ENCODE measurements around the gene ATL1.
"Not testable (repeated sequence)": the region's sequence is repeated elsewhere in the genome, so short reads cannot be mapped to it uniquely, and the experiment has no call there.

The ATL1 gene

DNA sequence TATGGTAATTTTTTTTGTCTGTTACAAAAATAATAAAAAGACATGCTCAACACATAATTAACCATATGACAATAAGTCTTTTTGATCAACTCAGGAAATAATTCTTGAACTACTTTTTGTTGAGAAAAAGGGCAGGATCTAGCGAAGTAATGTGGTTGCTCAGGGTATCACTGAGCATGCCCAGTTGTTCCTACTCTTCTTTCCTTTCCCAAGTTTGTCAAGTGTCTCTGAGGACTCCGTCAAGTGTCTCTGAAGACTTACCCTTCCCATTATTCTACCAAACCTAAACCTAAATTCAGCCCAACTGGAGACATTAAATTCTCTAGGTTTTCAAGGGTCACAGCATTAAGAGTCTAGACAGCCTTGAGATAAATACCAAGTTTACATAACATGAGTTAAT lies 104.6 kb downstream of the ATL1 start:
- FAIRE-seq = not testable (repeated sequence)

- FAIRE-seq = not testable (repeated sequence)
These were observed 105.4 kb downstream of the ATL1 start for GRCh38 chr14:50665300-50665699.

DNA sequence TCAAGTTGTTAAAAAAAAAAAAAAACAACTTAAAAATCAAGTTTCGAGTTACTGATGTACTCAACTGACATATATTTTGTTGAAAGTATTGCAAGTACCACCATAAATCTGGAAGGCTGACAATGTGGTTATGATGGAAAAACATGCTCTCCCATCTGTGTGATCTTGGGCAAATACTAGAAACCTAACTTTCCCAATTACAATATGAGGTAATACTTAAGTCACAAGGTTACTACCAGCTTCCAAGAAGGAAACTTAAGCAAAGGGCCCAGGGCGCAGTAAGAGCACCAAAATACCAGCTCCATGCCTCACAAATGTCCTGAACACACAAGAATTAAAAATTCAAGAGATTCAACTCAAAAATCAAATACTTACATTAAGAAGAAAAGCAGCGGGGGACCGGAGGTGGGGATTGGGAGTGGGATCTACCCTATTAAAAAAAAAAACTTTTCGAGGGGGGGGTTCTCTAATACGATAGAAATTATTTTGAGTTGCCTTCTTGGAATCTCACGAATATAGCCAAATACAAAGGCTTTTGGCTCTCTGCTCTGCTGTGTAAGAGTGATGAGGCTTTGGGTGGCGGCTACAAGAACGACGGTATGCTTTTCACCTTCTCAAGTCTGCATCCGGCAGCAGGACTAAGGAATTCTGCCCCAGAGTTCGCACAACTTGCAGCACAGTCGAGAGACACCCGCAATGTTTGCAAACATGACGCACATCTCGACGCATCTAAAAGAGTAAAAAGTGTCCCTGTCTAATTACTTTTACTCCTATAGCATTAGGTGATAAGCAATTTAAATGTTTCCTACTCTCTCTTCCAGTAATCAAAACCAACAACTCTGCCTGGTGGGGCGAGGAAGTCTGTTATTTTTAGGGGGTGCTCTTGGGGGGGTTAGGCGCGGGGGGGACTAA lies 107.1 kb downstream of the ATL1 start:
- FAIRE-seq = no peak

- no peak for FAIRE-seq
These were observed 107.7 kb downstream of the ATL1 start for GRCh38 chr14:50667684-50667995.

DNA sequence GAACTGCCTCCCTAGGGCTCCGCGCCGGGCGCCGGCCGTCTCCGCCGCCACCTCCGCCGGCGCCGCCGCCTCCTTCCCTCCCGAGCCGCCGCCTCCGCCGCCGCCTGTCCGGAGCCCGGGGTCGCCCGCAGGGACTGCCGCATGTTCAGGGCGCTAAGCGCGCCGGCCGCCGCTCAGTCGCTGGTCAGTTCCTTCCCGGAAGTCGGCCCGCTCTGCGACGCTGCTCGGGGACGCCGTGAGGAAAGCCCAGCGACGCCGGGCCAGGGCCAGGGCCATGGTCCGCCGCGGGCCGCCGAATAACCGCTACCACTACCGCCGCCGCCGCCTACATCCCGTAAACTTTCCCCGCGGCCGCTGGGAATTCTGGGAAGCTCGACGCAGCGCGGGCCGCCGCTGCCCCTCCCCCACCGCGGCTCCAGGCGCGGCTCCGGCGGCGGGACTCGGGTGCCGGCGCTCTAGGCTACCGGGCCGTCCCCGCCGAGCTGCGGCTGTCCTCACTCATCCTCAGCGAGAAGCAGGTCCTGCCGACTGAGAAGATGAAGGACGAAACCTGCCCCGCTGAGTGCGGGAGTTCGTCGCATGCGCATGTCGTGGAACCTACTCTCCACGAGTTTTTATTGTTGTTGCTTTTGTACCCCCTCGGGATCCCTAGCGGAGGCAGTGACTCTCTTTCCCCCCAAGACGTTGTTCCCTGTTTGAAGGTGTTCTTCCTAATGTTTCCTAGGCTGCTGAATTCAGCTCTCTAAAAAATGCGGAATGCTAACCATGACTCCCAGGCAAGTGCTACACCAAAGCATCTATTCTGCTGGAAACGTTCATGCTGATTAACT lies 108.3 kb downstream of the ATL1 start, which contains the start of gene SAV1:
Gene SAV1, minus strand, starts transcription at position 311 of the 830 bp plus-strand sequence. CDS start 339 bp downstream, outside the sequence.
- no peak for FAIRE-seq

GRCh38 chr14:50668826-50669143 lies 108.8 kb downstream of the ATL1 start:
- FAIRE-seq = no peak

DNA sequence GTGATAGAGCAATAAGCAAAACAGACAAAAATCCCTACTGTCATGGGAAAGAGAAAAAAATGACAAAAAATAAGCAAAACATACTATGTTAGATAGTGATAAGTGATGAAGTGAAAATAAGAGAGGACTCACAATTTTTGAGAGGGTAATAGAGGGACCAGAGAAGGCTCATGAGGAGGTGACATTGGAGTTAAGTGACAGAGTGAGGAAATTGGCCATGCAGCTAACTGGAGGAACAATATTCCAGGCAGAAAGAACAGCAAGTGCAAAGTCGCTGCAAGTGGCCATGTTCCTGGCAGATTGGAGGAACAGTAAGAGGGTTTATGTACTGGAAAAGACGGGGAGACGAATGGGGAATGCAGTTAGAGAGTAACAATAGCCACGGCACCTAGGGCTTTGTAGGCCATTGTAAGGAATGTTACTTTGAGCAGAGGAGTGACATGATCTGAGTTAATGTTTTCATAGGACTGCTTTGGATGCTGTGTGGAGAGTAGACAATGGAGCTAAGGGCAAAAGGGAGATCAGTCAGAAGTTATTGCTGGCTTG lies 109.6 kb downstream of the ATL1 start:
- FAIRE-seq = no peak

DNA sequence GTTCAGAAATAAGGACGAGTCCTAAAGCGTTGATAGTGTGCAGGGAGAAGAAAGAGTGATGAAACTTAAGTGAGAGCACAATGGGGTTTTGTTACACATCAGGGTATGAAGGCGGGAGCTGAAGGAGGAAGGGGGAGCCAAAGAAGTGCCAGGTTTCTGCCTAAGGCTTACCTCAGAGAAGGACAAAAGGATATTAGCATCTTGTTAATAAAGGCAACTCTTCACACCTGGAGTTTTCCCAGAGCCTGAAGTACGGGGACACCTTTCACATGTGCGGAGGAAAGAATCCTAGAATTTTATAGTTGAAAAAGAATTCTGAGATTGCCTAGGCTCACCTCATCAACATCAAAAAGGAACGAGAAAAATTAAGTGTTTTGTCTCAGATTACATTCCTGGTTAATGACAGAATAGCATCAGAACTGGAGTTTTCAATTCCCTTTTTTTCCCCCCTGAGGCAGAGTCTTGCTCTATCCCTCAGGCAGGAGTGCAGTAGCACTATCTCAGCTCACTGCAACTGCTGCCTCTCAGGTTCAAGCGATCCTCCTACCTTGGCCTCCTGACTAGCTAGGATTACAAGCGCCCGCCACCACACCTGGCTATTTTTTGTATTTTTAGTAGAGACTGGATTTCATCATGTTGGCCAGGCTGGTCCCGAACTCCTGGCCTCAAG lies 110.4 kb downstream of the ATL1 start:
- FAIRE-seq = no peak

DNA sequence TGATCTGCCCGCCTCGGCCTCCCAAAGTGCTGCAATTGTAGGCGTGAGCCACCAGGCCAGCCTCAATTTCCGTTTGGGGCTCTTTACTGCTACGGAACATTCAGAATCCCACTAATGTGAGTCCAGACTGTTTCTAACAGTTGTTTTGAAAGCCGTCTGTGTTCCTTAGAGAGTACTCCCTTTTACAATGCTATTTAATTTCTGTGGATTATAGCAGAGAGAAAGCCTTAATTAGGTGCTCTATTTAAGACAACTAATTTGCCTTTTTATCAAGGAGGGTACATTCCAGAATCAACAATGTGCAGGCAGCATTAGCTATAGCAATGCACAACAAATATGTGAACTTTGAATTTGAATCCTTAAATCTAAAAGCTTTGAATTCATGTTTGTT lies 110.9 kb downstream of the ATL1 start:
- no peak for FAIRE-seq

DNA sequence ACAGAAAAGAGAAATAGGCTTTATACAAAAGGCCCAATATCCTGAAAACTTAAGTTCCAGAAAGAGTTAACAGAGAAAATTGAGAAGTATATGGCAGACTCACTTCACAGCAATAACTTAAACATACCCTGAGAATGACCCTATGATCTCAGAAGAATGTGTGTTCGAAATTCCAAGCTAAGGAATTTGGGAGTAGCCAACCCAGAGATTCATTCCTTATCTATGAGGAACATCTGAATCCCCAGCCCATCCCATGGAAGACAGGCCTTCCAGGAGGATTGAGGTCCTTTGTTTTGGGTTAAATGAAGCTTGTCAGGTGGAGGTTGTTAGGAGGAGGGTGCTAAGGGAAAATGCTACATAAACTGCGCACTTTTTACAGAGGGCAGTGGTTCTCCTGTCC lies 115.7 kb downstream of the ATL1 start:
- no peak for FAIRE-seq

- FAIRE-seq = no peak
These were observed 117.0 kb downstream of the ATL1 start for GRCh38 chr14:50676814-50677516.

DNA sequence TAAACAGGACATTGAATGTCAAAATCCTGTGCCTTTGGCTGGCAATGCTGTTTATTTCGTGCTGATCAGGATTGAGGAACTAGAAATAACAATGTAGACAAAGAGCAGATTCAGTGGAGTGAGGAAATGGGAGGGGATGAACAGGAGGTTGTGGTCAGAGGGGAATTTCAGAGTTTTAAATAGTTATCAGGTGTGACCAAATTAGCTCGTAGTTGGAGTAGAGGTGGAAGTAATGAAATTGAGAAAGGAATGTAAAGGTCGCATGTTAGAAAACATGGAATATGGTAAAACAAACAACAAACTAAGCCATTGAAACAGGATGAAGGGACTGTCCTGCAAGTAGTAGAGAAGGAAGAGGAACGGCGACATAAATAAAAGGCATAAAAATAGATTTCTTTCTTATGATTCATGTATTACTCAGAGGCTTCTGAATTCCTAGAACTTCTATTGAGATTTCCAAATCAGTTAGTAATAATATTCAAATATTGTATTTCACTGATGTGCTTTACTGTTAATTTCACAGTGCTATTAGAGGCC lies 117.7 kb downstream of the ATL1 start:
- FAIRE-seq = no peak

- FAIRE-seq = no peak
These were observed 118.2 kb downstream of the ATL1 start for GRCh38 chr14:50678163-50678562.

GRCh38 chr14:50679674-50680073 lies 119.7 kb downstream of the ATL1 start:
- FAIRE-seq = no peak
